SK-N-SH treated with all-trans-retinoic acid at 6 μM for 48 hours (cell line): ENCODE data around the gene CORO1C.

ENCODE experiments used
- ZC3H10 ChIP-seq: fragments of 250-450 bp; sonication (Bioruptor Pico); IDR thresholded peaks from 2 replicates; pipeline ENCODE4 v1.5.1; 2021; ENCODE audit warnings: mild to moderate bottlenecking, moderate library complexity
- ZNF8 ChIP-seq: fragments of 450-650 bp; formaldehyde crosslinking; IDR thresholded peaks from 2 replicates; pipeline ENCODE4 v1.5.0; 2020; ENCODE audit warnings: mild to moderate bottlenecking, moderate library complexity

GRCh38 chr12:108668542-108668941 lies 62.8 kb downstream of the CORO1C start:
- TF ChIP-seq ZC3H10 (CRISPR knock-in tag) (no peak), ZNF8 (CRISPR knock-in tag) (no peak)
